GM12878 (cell line): ENCODE data around the gene ZBTB21. TPM values are rescaled to one million over a fixed set of nuclear protein-coding genes. Genes with fewer than 3 reads are reported as not detected.

Source experiments
- ATF7 ChIP-seq: fragments of 450-650 bp; IDR thresholded peaks from 2 replicates; pipeline ENCODE4 v1.6.1; 2016; ENCODE audit warnings: low read depth, mild to moderate bottlenecking
- CHD2 ChIP-seq: IDR thresholded peaks from 2 replicates; pipeline ENCODE4 v1.6.1; 2011; ENCODE audit warnings: low read depth, low read length, improper control_type of control experiment, borderline replicate concordance
- CHD4 ChIP-seq: fragments of 200-600 bp; sonication (generic); IDR thresholded peaks from 2 replicates; pipeline ENCODE4 v1.6.1; 2016; ENCODE audit warnings: mild to moderate bottlenecking
- EED ChIP-seq: sonication (generic); IDR thresholded peaks from 2 replicates; pipeline ENCODE4 v1.6.1; 2016; ENCODE audit warnings: antibody characterized with exemption, low read depth
- ELK1 ChIP-seq: IDR thresholded peaks from 2 replicates; pipeline ENCODE4 v1.6.1; 2012; ENCODE audit warnings: low read depth, low read length, improper control_type of control experiment
- FOS ChIP-seq: IDR thresholded peaks from 3 replicates; pipeline ENCODE4 v1.6.1; 2011; ENCODE audit warnings: borderline replicate concordance; ENCODE audit not compliant: insufficient read length; ENCODE audit errors: extremely low read depth
- GATAD2B ChIP-seq: fragments of 450-650 bp; conservative IDR thresholded peaks from 2 replicates; pipeline ENCODE4 v1.6.1; 2017; ENCODE audit warnings: low read depth, mild to moderate bottlenecking, moderate library complexity
- HCFC1 ChIP-seq: fragments of 150-350 bp; IDR thresholded peaks from 2 replicates; pipeline ENCODE4 v1.6.1; 2014; ENCODE audit warnings: low read length
- HDGF ChIP-seq: fragments of 450-650 bp; IDR thresholded peaks from 2 replicates; pipeline ENCODE4 v1.6.1; 2016; ENCODE audit warnings: antibody characterized with exemption
- IKZF2 ChIP-seq, 2 experiments: fragments of 450-650 bp; IDR thresholded peaks; 2 replicates each; pipeline ENCODE4 v1.6.1; 2017; ENCODE audit warnings: mild to moderate bottlenecking in 2 of 2, moderate library complexity in 2 of 2
- JUND ChIP-seq: IDR thresholded peaks from 2 replicates; pipeline ENCODE4 v1.6.1; 2012; ENCODE audit warnings: low read depth, mild to moderate bottlenecking, low read length, improper control_type of control experiment, moderate library complexity
- MXI1 ChIP-seq: fragments of 150-350 bp; IDR thresholded peaks from 2 replicates; pipeline ENCODE4 v1.6.1; 2011; ENCODE audit warnings: low read depth, mild to moderate bottlenecking, inconsistent platforms, low read length, improper control_type of control experiment
- NFYA ChIP-seq: IDR thresholded peaks from 2 replicates; pipeline ENCODE4 v1.6.1; 2011; ENCODE audit warnings: low read depth, mild to moderate bottlenecking, low read length, improper control_type of control experiment, borderline replicate concordance
- POLR2A ChIP-seq: IDR thresholded peaks from 2 replicates; pipeline ENCODE4 v1.6.1; 2011; ENCODE audit warnings: low read depth, mild to moderate bottlenecking, low read length
- POLR2AphosphoS5 ChIP-seq: IDR thresholded peaks from 2 replicates; pipeline ENCODE4 v1.6.1; 2011; ENCODE audit warnings: mild to moderate bottlenecking, low read length, inconsistent platforms
- PRDM15 ChIP-seq: fragments of 450-650 bp; formaldehyde crosslinking; IDR thresholded peaks from 2 replicates; pipeline ENCODE4 v1.4.0; 2020; ENCODE audit warnings: mild to moderate bottlenecking, moderate library complexity
- SIN3A ChIP-seq: IDR thresholded peaks from 2 replicates; pipeline ENCODE4 v1.6.1; 2012; ENCODE audit warnings: low read depth, low read length, improper control_type of control experiment
- SPI1 ChIP-seq: IDR thresholded peaks from 2 replicates; pipeline ENCODE4 v1.6.1; 2011; ENCODE audit warnings: low read depth, mild to moderate bottlenecking, low read length, moderate library complexity, borderline replicate concordance; ENCODE audit not compliant: insufficient read depth
- WRNIP1 ChIP-seq: IDR thresholded peaks from 2 replicates; pipeline ENCODE4 v1.6.1; 2011; ENCODE audit warnings: low read depth, low read length, improper control_type of control experiment, borderline replicate concordance
- YY1 ChIP-seq: IDR thresholded peaks from 2 replicates; pipeline ENCODE4 v1.6.1; 2011; ENCODE audit warnings: low read depth, mild to moderate bottlenecking, low read length
- ZNF24 ChIP-seq: fragments of 450-650 bp; IDR thresholded peaks from 2 replicates; pipeline ENCODE4 v1.6.1; 2017; ENCODE audit warnings: antibody characterized with exemption, mild to moderate bottlenecking
- ZNF622 ChIP-seq: fragments of 450-650 bp; IDR thresholded peaks from 2 replicates; pipeline ENCODE4 v1.6.1; 2017; ENCODE audit warnings: mild to moderate bottlenecking, inconsistent platforms
- ZZZ3 ChIP-seq: IDR thresholded peaks from 2 replicates; pipeline ENCODE4 v1.6.1; 2011; ENCODE audit warnings: low read depth; ENCODE audit not compliant: control insufficient read depth, insufficient read length
- polyA plus RNA-seq, 11 experiments: library from polyadenylated mRNA; depleted of rRNA in 4 of 11; unstranded in 6 of 11; stranded (reverse) in 5 of 11; fragments of >200 nt; fragmentation: Nextera tagmentation in 4 of 11; fragmentation: Illumina TruSeq in 1 of 11; extraction: Ambion mirVana in 4 of 11; extraction: Trizol in 1 of 11; gene quantifications; 1 replicate in 1 of 11; 2 replicates in 10 of 11; pipeline versions ENCODE4 v1.2.1 to v1.2.3, GENCODE V29; 2011 to 2016; ENCODE audit warnings: inconsistent platforms in 2 of 11, missing spikeins in 2 of 11, low read depth in 1 of 11
- total RNA-seq, 4 experiments: library from RNA; depleted of rRNA in 3 of 4; stranded (reverse); fragments of >200 nt in 3 of 4; fragmentation: Illumina TruSeq in 1 of 4; extraction: Trizol in 1 of 4; gene quantifications; 2 replicates each; pipeline versions ENCODE4 v1.2.1 to v1.2.3, GENCODE V29; 2013 to 2021
- TF ChIP-seq, protein P1 (sequence below): IDR thresholded peaks from 2 replicates; pipeline ENCODE4 v1.6.1; 2011; ENCODE audit warnings: low read depth, low read length, improper control_type of control experiment, borderline replicate concordance
- TF ChIP-seq, protein P2 (sequence below): fragments of 450-650 bp; IDR thresholded peaks from 2 replicates; pipeline ENCODE4 v1.6.1; 2016; ENCODE audit warnings: mild to moderate bottlenecking

Gene ZBTB21
- total and polyA plus RNA-seq, 10 of the 15 experiments (the other 5 are each of a cell fraction or from before 2014, with no cell fraction given): 1.8 to 21.6 (median 10.6) TPM

GRCh38 chr21:42009831-42010506 lies at the start of gene ZBTB21 (continued):
- peak; percentile 90 for TF ChIP-seq YY1
- TF ChIP-seq FOS: no peak
- TF ChIP-seq, protein P1, sequence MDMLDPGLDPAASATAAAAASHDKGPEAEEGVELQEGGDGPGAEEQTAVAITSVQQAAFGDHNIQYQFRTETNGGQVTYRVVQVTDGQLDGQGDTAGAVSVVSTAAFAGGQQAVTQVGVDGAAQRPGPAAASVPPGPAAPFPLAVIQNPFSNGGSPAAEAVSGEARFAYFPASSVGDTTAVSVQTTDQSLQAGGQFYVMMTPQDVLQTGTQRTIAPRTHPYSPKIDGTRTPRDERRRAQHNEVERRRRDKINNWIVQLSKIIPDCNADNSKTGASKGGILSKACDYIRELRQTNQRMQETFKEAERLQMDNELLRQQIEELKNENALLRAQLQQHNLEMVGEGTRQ: peak; percentile 56
- TF ChIP-seq HDGF: peak; percentile 41; the same call in 1 of the 2 replicates
- TF ChIP-seq HCFC1: peak; percentile 39; the same call in 1 of the 2 replicates
- TF ChIP-seq MXI1: peak; percentile 14
- TF ChIP-seq SIN3A: no peak
- TF ChIP-seq, protein P2, sequence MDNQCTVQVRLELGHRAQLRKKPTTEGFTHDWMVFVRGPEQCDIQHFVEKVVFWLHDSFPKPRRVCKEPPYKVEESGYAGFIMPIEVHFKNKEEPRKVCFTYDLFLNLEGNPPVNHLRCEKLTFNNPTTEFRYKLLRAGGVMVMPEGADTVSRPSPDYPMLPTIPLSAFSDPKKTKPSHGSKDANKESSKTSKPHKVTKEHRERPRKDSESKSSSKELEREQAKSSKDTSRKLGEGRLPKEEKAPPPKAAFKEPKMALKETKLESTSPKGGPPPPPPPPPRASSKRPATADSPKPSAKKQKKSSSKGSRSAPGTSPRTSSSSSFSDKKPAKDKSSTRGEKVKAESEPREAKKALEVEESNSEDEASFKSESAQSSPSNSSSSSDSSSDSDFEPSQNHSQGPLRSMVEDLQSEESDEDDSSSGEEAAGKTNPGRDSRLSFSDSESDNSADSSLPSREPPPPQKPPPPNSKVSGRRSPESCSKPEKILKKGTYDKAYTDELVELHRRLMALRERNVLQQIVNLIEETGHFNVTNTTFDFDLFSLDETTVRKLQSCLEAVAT: peak; percentile 96
- no peak for TF ChIP-seq CHD4
- peak; percentile 98 for TF ChIP-seq ATF7
- 0 out of 2 replicates have a peak, but pooled peaks have one; percentile 15 for TF ChIP-seq CHD2
- TF ChIP-seq NFYA: no peak
- peak; percentile 79 for TF ChIP-seq POLR2A
- TF ChIP-seq ZNF622: no peak
- 0 out of 2 replicates have a peak, but pooled peaks have one; percentile 71 for TF ChIP-seq GATAD2B
- peak; percentile 55; the same call in 1 of the 2 replicates for TF ChIP-seq JUND
- TF ChIP-seq WRNIP1: no peak
- TF ChIP-seq EED: no peak
- peak; percentile 85 for TF ChIP-seq POLR2AphosphoS5
- TF ChIP-seq ZNF24: no peak
- no peak for TF ChIP-seq ZZZ3
- TF ChIP-seq SPI1: no peak
- no peak for TF ChIP-seq PRDM15
- TF ChIP-seq IKZF2 (IDR thresholded peaks at IDR 0.05): peak in 1 of 2 experiments; percentile 22; a peak in 1 of 4 replicates
- TF ChIP-seq ELK1: 0 out of 2 replicates have a peak, but pooled peaks have one; percentile 35
